Testis (tissue), 3 donors: ENCODE measurements around the gene SMIM33. TPM values are rescaled to one million over a fixed set of nuclear protein-coding genes. Genes with fewer than 3 reads are reported as not detected.

ENCODE experiments used
- DNase-seq: peaks from one replicate; pipeline ENCODE4 v3.0.0-alpha.2; 2019
- H3K27ac ChIP-seq, 2 donors: fragments of 200-600 bp; sonication (generic); one replicate each; pipeline ENCODE4 v1.5.1; 2019
- H3K27me3 ChIP-seq: fragments of 200-600 bp; sonication (generic); one replicate; pipeline ENCODE4 v1.5.1; 2019
- H3K36me3 ChIP-seq: fragments of 200-600 bp; sonication (generic); one replicate; pipeline ENCODE4 v1.5.1; 2017; ENCODE audit warnings: low read depth; ENCODE audit errors: missing control alignments
- H3K4me1 ChIP-seq: fragments of 200-600 bp; sonication (generic); one replicate; pipeline ENCODE4 v1.5.1; 2019
- H3K4me3 ChIP-seq, 2 donors: fragments of 200-600 bp; sonication (generic); one replicate each; pipeline ENCODE4 v1.5.1; 2017 to 2019
- H3K9me3 ChIP-seq: fragments of 200-600 bp; sonication (generic); one replicate; pipeline ENCODE4 v1.5.1; 2017
- CTCF ChIP-seq, 3 experiments: fragments of 450-650 bp in 2 of 3; fragments of 200-600 bp in 1 of 3; sonication (generic) in 1 of 3; IDR thresholded peaks; one replicate each; pipeline ENCODE4 v1.5.1; 2016 to 2019; ENCODE audit warnings: antibody characterized with exemption in 3 of 3, mild to moderate bottlenecking in 2 of 3, moderate library complexity in 1 of 3
- POLR2A ChIP-seq: fragments of 450-650 bp; IDR thresholded peaks from one replicate; pipeline ENCODE4 v1.6.1; 2017; ENCODE audit warnings: antibody characterized with exemption, mild to moderate bottlenecking, moderate library complexity
- WGBS, 2 donors: methylation state at CpG; one replicate each; pipeline ENCODE4 v1.1.5; 2018; 5-methylcytosine and 5-hydroxymethylcytosine counted together
- intact Hi-C: fragments of 100-400 bp; cut with DNase I; formaldehyde crosslinking; loops from one replicate; pipeline ENCODE4 v1.15.1; 2023; ENCODE audit warnings: low total_unique reads
- polyA plus RNA-seq: library from polyadenylated mRNA; stranded (reverse); fragments of 350-450 nt; fragmentation: Illumina TruSeq; extraction: RNeasy Lipid Tissue Mini Kit (QIAGEN cat#74804); gene quantifications from one replicate; pipeline ENCODE4 v1.2.3, GENCODE V29; 2014; ENCODE audit warnings: low read depth, low replicate concordance; ENCODE audit not compliant: insufficient read depth
- total RNA-seq, 2 donors: library from RNA; depleted of rRNA; stranded (reverse); fragments of >200 nt; gene quantifications; one replicate each; pipeline ENCODE4 v1.2.3, GENCODE V29; 2016

Gene SMIM33
- total and polyA plus RNA-seq, 3 donors from 2014 or later: 0.16 TPM; not detected in 2

- no peak for DNase-seq
- Histone ChIP-seq H3K27me3 (no peaks in the 10 kb centered on the region), H3K27ac (no peak overlapping the region), H3K4me1 (no peaks in the 10 kb centered on the region), H3K36me3 (no peaks in the 10 kb centered on the region), H3K4me3 (no peak overlapping the region), H3K9me3 (no peaks in the 10 kb centered on the region)
- TF ChIP-seq POLR2A (no peak), CTCF (IDR thresholded peaks at IDR 0.05) (no peak)
- 88 to 91% methylated on average over 1 of the region's 1 CpG for WGBS, 2 donors
- intact Hi-C loops: no loop called here
Observed at GRCh38 chr5:139460455-139460854, 10.3 kb upstream of the SMIM33 start.

- TF ChIP-seq CTCF (IDR thresholded peaks at IDR 0.05) (no peak), POLR2A (no peak)
- Histone ChIP-seq H3K4me1 (no peaks in the 10 kb centered on the region), H3K9me3 (no peaks in the 10 kb centered on the region), H3K27me3 (no peaks in the 10 kb centered on the region), H3K4me3 (no peak overlapping the region), H3K27ac (no peak overlapping the region), H3K36me3 (no peaks in the 10 kb centered on the region)
- WGBS, 2 donors: 78 to 92% methylated on average over 6 to 7 of the region's 7 CpGs
- no peak for DNase-seq
- intact Hi-C loops: no loop called here
Observed at GRCh38 chr5:139461176-139461575, 9.6 kb upstream of the SMIM33 start.

GRCh38 chr5:139461698-139462097, 9.1 kb upstream of the SMIM33 start:
- intact Hi-C loops: no loop called here
- no peak for DNase-seq
- 86 to 92% methylated on average over 5 of the region's 5 CpGs for WGBS, 2 donors
- Histone ChIP-seq H3K9me3 (no peaks in the 10 kb centered on the region), H3K27me3 (no peaks in the 10 kb centered on the region), H3K4me3 (no peak overlapping the region), H3K27ac (no peak overlapping the region), H3K36me3 (no peaks in the 10 kb centered on the region), H3K4me1 (no peaks in the 10 kb centered on the region)
- TF ChIP-seq POLR2A: no peak

- no peaks in the 10 kb centered on the region for H3K9me3 ChIP-seq
- H3K27ac ChIP-seq: no peak within 1 kb of the TSS
- H3K4me3 ChIP-seq: no peak within 1 kb of the TSS
- DNase-seq: no peak
- no peaks in the 10 kb centered on the region for H3K4me1 ChIP-seq
- no peaks in the 10 kb centered on the region for H3K27me3 ChIP-seq
- WGBS, 2 donors: 79 to 84% methylated on average over 8 to 10 of the region's 10 CpGs
- H3K36me3 ChIP-seq: no peaks in the 10 kb centered on the region
- TF ChIP-seq POLR2A (no peak), CTCF (IDR thresholded peaks at IDR 0.05) (no peak)
- intact Hi-C loops: no loop called here
Observed at GRCh38 chr5:139462586-139463276, 8.1 kb upstream of the SMIM33 start, which contains the start of gene ECSCR. ECSCR (minus strand) TSS chr5:139462743; CDS start chr5:139462670, 73 bp downstream.

- Histone ChIP-seq H3K27ac (no peak overlapping the region), H3K9me3 (no peaks in the 10 kb centered on the region), H3K27me3 (no peaks in the 10 kb centered on the region), H3K4me1 (no peaks in the 10 kb centered on the region), H3K36me3 (no peaks in the 10 kb centered on the region), H3K4me3 (no peak overlapping the region)
- 84 to 88% methylated on average over 8 of the region's 8 CpGs for WGBS, 2 donors
- TF ChIP-seq POLR2A (no peak), CTCF (IDR thresholded peaks at IDR 0.05) (no peak)
- intact Hi-C loops: no loop called here
- DNase-seq: no peak
Observed at GRCh38 chr5:139468421-139468931, 2.3 kb upstream of the SMIM33 start.
